IMR-90 (cell line): Measurements from ENCODE around the gene EIF4EBP2. TPM values are rescaled to one million over a fixed set of nuclear protein-coding genes. Genes with fewer than 3 reads are reported as not detected.

Source experiments
- ATAC-seq: fragments of 200-7000 bp; cut with Tn5 transposase; 2 replicates; pipeline ENCODE4 v1.9.1; 2020; ENCODE audit warnings: low read depth, mild to moderate bottlenecking, moderate library complexity
- BruUV-seq: library from RNA; stranded (reverse); fragments of 400-500 nt; replicated peaks from 2 replicates; lab custom pipeline; 2021; lab: Mats Ljungman, UMichigan
- CTCF ChIA-PET: fragments of 300-600 bp; formaldehyde crosslinking; extraction: SDS; loops from one replicate; lab custom pipeline; 2021; ENCODE audit warnings: antibody characterized with exemption; lab: Yijun Ruan, JAX
- POLR2A ChIA-PET: fragments of 300-600 bp; sonication (Branson Sonifier 250); formaldehyde crosslinking; loops from one replicate; lab custom pipeline; 2022; ENCODE audit warnings: antibody characterized with exemption; ENCODE audit not compliant: unreplicated experiment; lab: Charles Lee
- DNase-seq: peaks from one replicate; pipeline ENCODE4 v3.0.0; 2013
- H2AFZ ChIP-seq: replicated peaks from 2 replicates; pipeline ENCODE3; 2013; ENCODE audit warnings: low read length, mild to moderate bottlenecking; ENCODE audit not compliant: poor library complexity
- H2AK5ac ChIP-seq: 2 replicates; pipeline ENCODE4 v1.6.1; 2013; ENCODE audit warnings: low read depth, low read length, inconsistent platforms
- H2AK9ac ChIP-seq: replicated peaks from 2 replicates; pipeline ENCODE3; 2013; ENCODE audit warnings: mild to moderate bottlenecking, low read depth, low read length, moderate library complexity; ENCODE audit not compliant: poor library complexity
- H2BK120ac ChIP-seq: 2 replicates; pipeline ENCODE4 v1.6.1; 2013; ENCODE audit warnings: low read depth, low read length, inconsistent platforms
- H2BK15ac ChIP-seq: 3 replicates; pipeline ENCODE4 v1.6.1; 2013; ENCODE audit warnings: low read depth, low read length, inconsistent platforms
- H2BK20ac ChIP-seq: 2 replicates; pipeline ENCODE4 v1.6.1; 2013; ENCODE audit warnings: low read depth, mild to moderate bottlenecking, inconsistent platforms, low read length, moderate library complexity
- H2BK5ac ChIP-seq: 2 replicates; pipeline ENCODE4 v1.6.1; 2013; ENCODE audit warnings: mild to moderate bottlenecking, low read depth, low read length, inconsistent platforms; ENCODE audit not compliant: poor library complexity, severe bottlenecking
- H3K14ac ChIP-seq: replicated peaks from 2 replicates; pipeline ENCODE4 v1.6.1; 2013; ENCODE audit warnings: low read depth, low read length, inconsistent platforms
- H3K18ac ChIP-seq: 2 replicates; pipeline ENCODE4 v1.6.1; 2013; ENCODE audit warnings: low read depth, low read length, control low read depth
- H3K23ac ChIP-seq: 2 replicates; pipeline ENCODE4 v1.6.1; 2013; ENCODE audit warnings: low read depth, low read length, inconsistent platforms
- H3K27ac ChIP-seq: 2 replicates; pipeline ENCODE4 v1.5.1; 2013; ENCODE audit warnings: mild to moderate bottlenecking, control low read depth, low read length; ENCODE audit not compliant: insufficient read depth
- H3K27me3 ChIP-seq: 2 replicates; pipeline ENCODE4 v1.6.1; 2013; ENCODE audit warnings: low read length; ENCODE audit not compliant: control insufficient read depth, insufficient read depth
- H3K36me3 ChIP-seq: 2 replicates; pipeline ENCODE4 v1.6.1; 2013; ENCODE audit warnings: low read length, mixed read lengths; ENCODE audit not compliant: control insufficient read depth, insufficient read depth
- H3K4ac ChIP-seq: 2 replicates; pipeline ENCODE4 v1.6.1; 2013; ENCODE audit warnings: low read depth, low read length, inconsistent platforms
- H3K4me1 ChIP-seq: 2 replicates; pipeline ENCODE4 v1.6.1; 2013; ENCODE audit warnings: low read length, mixed read lengths; ENCODE audit not compliant: control insufficient read depth, insufficient read depth
- H3K4me2 ChIP-seq: 2 replicates; pipeline ENCODE4 v1.6.1; 2013; ENCODE audit warnings: low read depth, mild to moderate bottlenecking, control low read depth, low read length, moderate library complexity
- H3K4me3 ChIP-seq: 2 replicates; pipeline ENCODE4 v1.5.1; 2013; ENCODE audit warnings: low read depth, mild to moderate bottlenecking, control low read depth, low read length, moderate library complexity; ENCODE audit not compliant: insufficient read depth
- H3K56ac ChIP-seq: 2 replicates; pipeline ENCODE4 v1.6.1; 2013; ENCODE audit warnings: low read length, inconsistent platforms; ENCODE audit not compliant: insufficient read depth; ENCODE audit errors: extremely low read depth
- H3K79me1 ChIP-seq, 2 experiments: 2 replicates each; pipeline ENCODE4 v1.6.1; 2013; ENCODE audit warnings: low read length in 2 of 2, inconsistent platforms in 1 of 2, low read depth in 1 of 2
- H3K9ac ChIP-seq: 2 replicates; pipeline ENCODE4 v1.6.1; 2013; ENCODE audit warnings: low read depth, low read length, control low read depth
- H3K9me1 ChIP-seq: 2 replicates; pipeline ENCODE4 v1.6.1; 2013; ENCODE audit warnings: low read length, inconsistent platforms; ENCODE audit not compliant: insufficient read depth
- H3K9me3 ChIP-seq: 2 replicates; pipeline ENCODE4 v1.6.1; 2013; ENCODE audit warnings: low read length; ENCODE audit not compliant: control insufficient read depth, insufficient read depth
- H4K20me1 ChIP-seq: 2 replicates; pipeline ENCODE4 v1.6.1; 2013; ENCODE audit warnings: low read length, inconsistent platforms; ENCODE audit not compliant: insufficient read depth
- H4K5ac ChIP-seq: 2 replicates; pipeline ENCODE4 v1.6.1; 2013; ENCODE audit warnings: mild to moderate bottlenecking, low read depth, low read length, control low read depth
- H4K8ac ChIP-seq, 2 experiments: 2 replicates each; pipeline ENCODE4 v1.6.1; 2013; ENCODE audit warnings: low read depth in 2 of 2, low read length in 2 of 2, control low read depth in 1 of 2, inconsistent platforms in 1 of 2
- H4K91ac ChIP-seq: 2 replicates; pipeline ENCODE4 v1.6.1; 2013; ENCODE audit warnings: low read depth, low read length, inconsistent platforms; ENCODE audit not compliant: insufficient read depth
- CEBPB ChIP-seq: IDR thresholded peaks from 2 replicates; pipeline ENCODE4 v1.6.1; 2012; ENCODE audit warnings: low read depth, low read length, improper control_type of control experiment
- CHD1 ChIP-seq: IDR thresholded peaks from 2 replicates; pipeline ENCODE4 v1.6.1; 2012; ENCODE audit warnings: low read depth, low read length, improper control_type of control experiment
- CTCF ChIP-seq: conservative IDR thresholded peaks from 2 replicates; pipeline ENCODE4 v1.5.1; 2012; ENCODE audit warnings: mild to moderate bottlenecking, low read depth, low read length, improper control_type of control experiment
- ELK1 ChIP-seq: fragments of 150-350 bp; IDR thresholded peaks from 2 replicates; pipeline ENCODE4 v1.6.1; 2016; ENCODE audit warnings: low read depth, mild to moderate bottlenecking, low read length, moderate library complexity, borderline replicate concordance
- FOS ChIP-seq: fragments of 150-350 bp; IDR thresholded peaks from 2 replicates; pipeline ENCODE4 v1.6.1; 2016; ENCODE audit warnings: low read depth, low read length
- MAZ ChIP-seq: IDR thresholded peaks from 2 replicates; pipeline ENCODE4 v1.6.1; 2012; ENCODE audit warnings: low read depth, mild to moderate bottlenecking, low read length, improper control_type of control experiment, moderate library complexity, borderline replicate concordance
- MXI1 ChIP-seq: IDR thresholded peaks from 2 replicates; pipeline ENCODE4 v1.6.1; 2012; ENCODE audit warnings: low read depth, mild to moderate bottlenecking, low read length, moderate library complexity, borderline replicate concordance
- RAD21 ChIP-seq: IDR thresholded peaks from 2 replicates; pipeline ENCODE4 v1.6.1; 2012; ENCODE audit warnings: low read length, improper control_type of control experiment
- RCOR1 ChIP-seq: IDR thresholded peaks from 2 replicates; pipeline ENCODE4 v1.6.1; 2012; ENCODE audit warnings: mild to moderate bottlenecking, low read length, improper control_type of control experiment; ENCODE audit not compliant: insufficient replicate concordance
- RFX5 ChIP-seq: IDR thresholded peaks from 2 replicates; pipeline ENCODE4 v1.8.0; 2012; ENCODE audit warnings: low read depth, mild to moderate bottlenecking, low read length, moderate library complexity
- SMC3 ChIP-seq: fragments of 150-350 bp; IDR thresholded peaks from 2 replicates; pipeline ENCODE4 v1.6.1; 2016; ENCODE audit warnings: low read depth, mild to moderate bottlenecking, antibody characterized with exemption, low read length, moderate library complexity
- USF2 ChIP-seq: fragments of 150-350 bp; IDR thresholded peaks from 2 replicates; pipeline ENCODE4 v1.6.1; 2017; ENCODE audit warnings: mild to moderate bottlenecking, antibody characterized with exemption, low read length, low read depth
- WGBS, 2 experiments: methylation state at CpG; one replicate each; pipeline versions ENCODE4 v1.1.5 to v1.1.7; 2013; ENCODE audit warnings: missing lambda C conversion rate in 2 of 2; ENCODE audit not compliant: insufficient read length in 1 of 2; ENCODE audit errors: extremely low coverage in 2 of 2; 5-methylcytosine and 5-hydroxymethylcytosine counted together
- dilution Hi-C: fragments of 300-500 bp; cut with HindIII; formaldehyde crosslinking; loops from one replicate; pipeline ENCODE4 v1.14.3; 2018; ENCODE audit warnings: low sequenced_read_pairs; ENCODE audit not compliant: unreplicated experiment
- in situ Hi-C: fragments of 300-500 bp; cut with MboI; formaldehyde crosslinking; loops from 3 replicates; pipeline ENCODE4 v1.14.3; 2019; ENCODE audit warnings: low sequenced_read_pairs, inconsistent platforms, mixed read lengths
- intact Hi-C: fragments of 100-400 bp; cut with micrococcal nuclease; formaldehyde crosslinking; loops from 2 replicates; pipeline ENCODE4 v1.10.0; 2022
- polyA plus RNA-seq, 3 experiments: library from polyadenylated mRNA; depleted of rRNA; stranded (reverse); fragments of >200 nt; gene quantifications; 2 replicates each; pipeline ENCODE4 v1.2.3, GENCODE V29; 2012; ENCODE audit warnings: low replicate concordance in 1 of 3
- total RNA-seq: library from RNA; depleted of rRNA; stranded (reverse); fragments of >200 nt; gene quantifications from 2 replicates; pipeline ENCODE4 v1.2.3, GENCODE V29; 2012

Gene EIF4EBP2
- total and polyA plus RNA-seq, 2 of the 4 experiments (the other 2 are of a cell fraction) = 13.7 to 15.6 TPM

- H3K27ac ChIP-seq = peak overlapping the region; percentile 97
- TF ChIP-seq CTCF (peak; percentile 97), USF2 (no peak), CHD1 (0 out of 2 replicates have a peak, but pooled peaks have one; percentile 84), ELK1 (peak; percentile 63; the same call in 1 of the 2 replicates), SMC3 (peak; percentile 98), MAZ (peak; percentile 59; the same call in 1 of the 2 replicates), RCOR1 (peak; percentile 79), RFX5 (peak; percentile 97), RAD21 (peak; percentile 100), FOS (no peak), CEBPB (peak; percentile 99), MXI1 (0 out of 2 replicates have a peak, but pooled peaks have one; percentile 41)
Observed at GRCh38 chr10:70363971-70364771, 39.8 kb upstream of the EIF4EBP2 start.

More at GRCh38 chr10:70363971-70364771, 39.8 kb upstream of the EIF4EBP2 start:
- Histone ChIP-seq H4K91ac (peak overlapping the region; percentile 84), H3K9me1 (peaks cover 7% of the 10 kb centered on the region; the same call in 1 of the 2 replicates), H3K4me1 (peaks cover 12% of the 10 kb centered on the region), H3K56ac (peak overlapping the region; percentile 63), H2BK5ac (peak overlapping the region; percentile 92), H3K9ac (peak overlapping the region; percentile 70), H4K8ac (peak overlapping the region; percentile 70 to 96), H2AK5ac (peak overlapping the region; percentile 95), H2AK9ac (peak overlapping the region; percentile 95), H3K14ac (peak overlapping the region; percentile 55), H4K5ac (peak overlapping the region; percentile 93), H3K79me1 (peaks cover 0 to 8% of the 10 kb centered on the region in 2 experiments; a peak in 1 of 4 replicates), H2BK120ac (peak overlapping the region; percentile 83), H2BK20ac (peak overlapping the region; percentile 88), H3K4ac (peak overlapping the region; percentile 87), H3K18ac (peak overlapping the region; percentile 81), H3K9me3 (no peaks in the 10 kb centered on the region), H2AFZ (peak overlapping the region; percentile 86), H3K36me3 (no peaks in the 10 kb centered on the region), H3K4me2 (peak overlapping the region; percentile 43), H2BK15ac (peak overlapping the region; percentile 86; the same call in 2 of the 3 replicates), H3K27me3 (no peaks in the 10 kb centered on the region), H3K4me3 (no peak overlapping the region), H3K23ac (peak overlapping the region; percentile 77), H4K20me1 (no peaks in the 10 kb centered on the region)
- ATAC-seq (peak; percentile 92), DNase-seq (peak; percentile 99)
- in situ Hi-C loops = loop anchor here (5.0 to 10.0 kb wide), 2 partner anchors 132 to 229 kb away; partner anchors contain the start of genes AIFM2 and PPA1
- WGBS, 2 experiments = 2% methylated on average over 8 of the region's 15 CpGs; no CpG with 5 or more reads in 1 of the 2 experiments
- dilution Hi-C loops = no loop called here
- ChIA-PET CTCF (interaction anchor here (0.6 to 5.7 kb wide), 16 partner anchors 11 to 217 kb away, joined by 3 to 61 read pairs (median 4); partner anchors contain the start of gene TYSND1), POLR2A (no interaction called here)
- intact Hi-C loops = loop anchor here (1.0 to 2.0 kb wide), 4 partner anchors 97 to 218 kb away; partner anchors contain the start of gene TYSND1
- no TSS peak for BruUV-seq
